ENCODE results near the gene TMEM222.

Gene TMEM222

GRCh38 chr1:27306071-27306470 lies 15.9 kb upstream of the TMEM222 start:
- no peak for DNase-seq (ENCODE audit: low read depth in 2 of 2, low spot score in 1 of 2)

GRCh38 chr1:27306892-27307761 lies 14.8 kb upstream of the TMEM222 start:
- no peak for DNase-seq (ENCODE audit: low read depth in 2 of 2, low spot score in 1 of 2)

GRCh38 chr1:27307874-27308598 lies 13.9 kb upstream of the TMEM222 start:
- DNase-seq (ENCODE audit: low read depth in 2 of 2, low spot score in 1 of 2): no peak

- no peak for DNase-seq (ENCODE audit: low read depth in 2 of 2, low spot score in 1 of 2)
These were observed 7.8 kb upstream of the TMEM222 start for GRCh38 chr1:27314169-27314568.

GRCh38 chr1:27314737-27315136 lies 7.2 kb upstream of the TMEM222 start:
- no peak for DNase-seq (ENCODE audit: low read depth in 2 of 2, low spot score in 1 of 2)

- no peak for DNase-seq (ENCODE audit: low read depth in 2 of 2, low spot score in 1 of 2)
These were observed 5.1 kb upstream of the TMEM222 start for GRCh38 chr1:27316860-27317259.

GRCh38 chr1:27318136-27318535 lies 3.8 kb upstream of the TMEM222 start:
- no peak for DNase-seq (ENCODE audit: low read depth in 2 of 2, low spot score in 1 of 2)

GRCh38 chr1:27318596-27318995 lies 3.4 kb upstream of the TMEM222 start:
- DNase-seq (ENCODE audit: low read depth in 2 of 2, low spot score in 1 of 2): no peak

GRCh38 chr1:27322569-27323240 lies 742 bp downstream of the TMEM222 start:
- no peak for DNase-seq (ENCODE audit: low read depth in 2 of 2, low spot score in 1 of 2)

- no peak for DNase-seq (ENCODE audit: low read depth in 2 of 2, low spot score in 1 of 2)
These were observed 3.3 kb downstream of the TMEM222 start for GRCh38 chr1:27325286-27325685.

- no peak for DNase-seq (ENCODE audit: low read depth in 2 of 2, low spot score in 1 of 2)
These were observed 6.0 kb downstream of the TMEM222 start for GRCh38 chr1:27327964-27328363.

- DNase-seq (ENCODE audit: low read depth in 2 of 2, low spot score in 1 of 2): no peak
These were observed 8.8 kb downstream of the TMEM222 start for GRCh38 chr1:27330786-27331185.

GRCh38 chr1:27331426-27331825 lies 9.5 kb downstream of the TMEM222 start:
- no peak for DNase-seq (ENCODE audit: low read depth in 2 of 2, low spot score in 1 of 2)

GRCh38 chr1:27331922-27332321 lies 10.0 kb downstream of the TMEM222 start:
- DNase-seq (ENCODE audit: low read depth in 2 of 2, low spot score in 1 of 2): no peak

- DNase-seq (ENCODE audit: low read depth in 2 of 2, low spot score in 1 of 2): peak in 1 of 2 donors; percentile 17
These were observed 10.7 kb downstream of the TMEM222 start for GRCh38 chr1:27332536-27333281.

- DNase-seq (ENCODE audit: low read depth in 2 of 2, low spot score in 1 of 2): no peak
These were observed 11.8 kb downstream of the TMEM222 start for GRCh38 chr1:27333717-27334279.

- DNase-seq (ENCODE audit: low read depth in 2 of 2, low spot score in 1 of 2): no peak
These were observed 13.8 kb downstream of the TMEM222 start for GRCh38 chr1:27335506-27336422.

- DNase-seq (ENCODE audit: low read depth in 2 of 2, low spot score in 1 of 2): no peak
These were observed 14.8 kb downstream of the TMEM222 start for GRCh38 chr1:27336756-27337155.

- DNase-seq (ENCODE audit: low read depth in 2 of 2, low spot score in 1 of 2): no peak
These were observed 16.8 kb downstream of the TMEM222 start for GRCh38 chr1:27338751-27339150.

- DNase-seq (ENCODE audit: low read depth in 2 of 2, low spot score in 1 of 2): no peak
These were observed 17.2 kb downstream of the TMEM222 start for GRCh38 chr1:27339213-27339612.

Measured in stimulated activated CD8-positive, alpha-beta memory T cell treated with anti-CD3 and anti-CD28 coated beads, Interleukin-4, amount 100 ng/mL, for 4 hours (primary cell).